Measurements from ENCODE around the gene CAVIN1. TPM values are rescaled to one million over a fixed set of nuclear protein-coding genes. Genes with fewer than 3 reads are reported as not detected.
"Not testable (repeated sequence)": the region's sequence is repeated elsewhere in the genome, so short reads cannot be mapped to it uniquely, and the experiment has no call there.

Gene CAVIN1
- total and polyA plus RNA-seq, 2 donors (not counting 3 experiments of a cell fraction or from before 2014, with no cell fraction given): 303 to 663 TPM

DNA sequence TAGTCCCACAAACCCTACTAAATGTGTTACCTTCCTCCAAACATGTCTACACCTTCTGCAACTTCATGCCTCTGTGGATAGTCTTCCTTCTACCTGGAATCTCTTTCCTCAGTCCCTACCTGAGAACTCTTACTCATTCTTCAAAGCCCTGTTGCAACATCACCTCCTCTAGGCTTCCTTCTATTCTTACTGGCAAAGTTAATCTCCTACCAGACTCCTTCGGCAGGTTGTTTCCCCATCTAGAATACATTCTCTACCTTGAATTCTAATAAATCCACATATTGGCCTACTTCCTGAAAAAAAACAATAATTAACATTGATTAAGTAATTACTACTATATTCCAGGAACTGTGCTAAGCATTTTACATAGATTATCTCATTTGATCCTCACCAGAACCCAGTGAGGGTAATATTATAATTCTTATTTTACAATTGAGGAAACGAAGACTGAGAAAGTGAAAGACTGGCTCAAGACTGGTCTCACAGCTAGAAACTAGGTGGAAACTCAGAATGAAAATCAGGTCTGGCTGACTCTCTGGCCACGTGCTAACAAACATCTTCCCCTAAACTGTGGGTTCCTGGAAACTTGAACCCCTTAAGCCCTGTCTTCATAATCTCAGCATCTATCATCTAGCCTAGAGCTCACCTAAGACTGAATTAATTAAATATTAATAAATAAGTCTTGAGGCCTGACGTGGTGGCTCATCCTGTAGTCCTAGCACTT is 30.2 kb downstream of the CAVIN1 start:
- peaks cover 9% of the 10 kb centered on the region for H3K4me1 ChIP-seq (ENCODE audit: control insufficient read depth, extremely low read depth, insufficient read depth, low read length)
- H4K20me1 ChIP-seq (replicated peaks; ENCODE audit: control insufficient read depth, extremely low read depth, insufficient read depth, low read length): no peaks in the 10 kb centered on the region
- H3K9me1 ChIP-seq (replicated peaks; ENCODE audit: control insufficient read depth, extremely low read depth, insufficient read depth, low read length): no peaks in the 10 kb centered on the region
- H3K9me3 ChIP-seq (replicated peaks; ENCODE audit: control insufficient read depth, insufficient read depth, low read length): no peaks in the 10 kb centered on the region
- intact Hi-C loops (cut with micrococcal nuclease): no loop called here
- no peak for FAIRE-seq
- H3K79me2 ChIP-seq (ENCODE audit: control insufficient read depth, insufficient read depth, low read length): peaks cover 2% of the 10 kb centered on the region
- no peak for DNase-seq (ENCODE audit: low read depth, low spot score)
- TF ChIP-seq, protein P1, sequence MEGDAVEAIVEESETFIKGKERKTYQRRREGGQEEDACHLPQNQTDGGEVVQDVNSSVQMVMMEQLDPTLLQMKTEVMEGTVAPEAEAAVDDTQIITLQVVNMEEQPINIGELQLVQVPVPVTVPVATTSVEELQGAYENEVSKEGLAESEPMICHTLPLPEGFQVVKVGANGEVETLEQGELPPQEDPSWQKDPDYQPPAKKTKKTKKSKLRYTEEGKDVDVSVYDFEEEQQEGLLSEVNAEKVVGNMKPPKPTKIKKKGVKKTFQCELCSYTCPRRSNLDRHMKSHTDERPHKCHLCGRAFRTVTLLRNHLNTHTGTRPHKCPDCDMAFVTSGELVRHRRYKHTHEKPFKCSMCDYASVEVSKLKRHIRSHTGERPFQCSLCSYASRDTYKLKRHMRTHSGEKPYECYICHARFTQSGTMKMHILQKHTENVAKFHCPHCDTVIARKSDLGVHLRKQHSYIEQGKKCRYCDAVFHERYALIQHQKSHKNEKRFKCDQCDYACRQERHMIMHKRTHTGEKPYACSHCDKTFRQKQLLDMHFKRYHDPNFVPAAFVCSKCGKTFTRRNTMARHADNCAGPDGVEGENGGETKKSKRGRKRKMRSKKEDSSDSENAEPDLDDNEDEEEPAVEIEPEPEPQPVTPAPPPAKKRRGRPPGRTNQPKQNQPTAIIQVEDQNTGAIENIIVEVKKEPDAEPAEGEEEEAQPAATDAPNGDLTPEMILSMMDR (IDR thresholded peaks at IDR 0.05; ENCODE audit: extremely low read depth in 1 of 2, insufficient read depth in 1 of 2, low read depth in 1 of 2, low read length in 2 of 2): no peak
- TF ChIP-seq POLR2AphosphoS5 (IDR thresholded peaks at IDR 0.05; ENCODE audit: insufficient read depth, low read depth, low read length): no peak
- TF ChIP-seq FOS (IDR thresholded peaks at IDR 0.05; ENCODE audit: borderline replicate concordance, insufficient read depth, low read length): no peak
- TF ChIP-seq EZH2 (IDR thresholded peaks at IDR 0.05; ENCODE audit: borderline replicate concordance, low read depth, low read length, severe bottlenecking): no peak
- TF ChIP-seq, protein P2, sequence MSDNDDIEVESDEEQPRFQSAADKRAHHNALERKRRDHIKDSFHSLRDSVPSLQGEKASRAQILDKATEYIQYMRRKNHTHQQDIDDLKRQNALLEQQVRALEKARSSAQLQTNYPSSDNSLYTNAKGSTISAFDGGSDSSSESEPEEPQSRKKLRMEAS (IDR thresholded peaks at IDR 0.05; ENCODE audit: insufficient read depth, insufficient read length): no peak
- TF ChIP-seq GATA2 (IDR thresholded peaks at IDR 0.05; ENCODE audit: insufficient read depth, insufficient read length, low read depth, low read length): no peak
- no peak for TF ChIP-seq MYC (IDR thresholded peaks at IDR 0.05; ENCODE audit: low read depth, low read length)
- TF ChIP-seq JUN (IDR thresholded peaks at IDR 0.05; ENCODE audit: borderline replicate concordance, insufficient read depth, insufficient read length, low read depth): no peak
- no peak overlapping the region for H3K4me2 ChIP-seq (ENCODE audit: insufficient read depth, low read length)
- H3K27me3 ChIP-seq (ENCODE audit: control insufficient read depth in 2 of 2, insufficient read depth in 2 of 2, low read length in 2 of 2): no peaks in the 10 kb centered on the region
- ChIA-PET CTCF (interaction anchor here (0.7 to 4.0 kb wide), 5 partner anchors 13 to 170 kb away, joined by 3 to 15 read pairs (median 3); no protein-coding TSS in a partner anchor), POLR2A (no interaction called here)
- no TSS peak for BruUV-seq (replicated peaks)
- H3K27ac ChIP-seq (ENCODE audit: insufficient read depth, low read depth, low read length): no peak overlapping the region
- no peak overlapping the region for H2AFZ ChIP-seq (ENCODE audit: low read depth, low read length)
- no peak overlapping the region for H3K4me3 ChIP-seq (replicated peaks in 1 of 3; ENCODE audit: insufficient read depth in 1 of 3, low read depth in 1 of 3, low read length in 3 of 3)
- dilution Hi-C loops (cut with MboI; ENCODE audit: extremely low pct_ligation_motif_present, low sequenced_read_pairs): no loop called here
- H3K36me3 ChIP-seq (ENCODE audit: control insufficient read depth in 2 of 2, extremely low read depth in 1 of 2, insufficient read depth in 2 of 2, low read length in 2 of 2): no peaks in the 10 kb centered on the region
- H3K9ac ChIP-seq (replicated peaks; ENCODE audit: extremely low read depth, insufficient read depth, low read length): no peak overlapping the region

DNA sequence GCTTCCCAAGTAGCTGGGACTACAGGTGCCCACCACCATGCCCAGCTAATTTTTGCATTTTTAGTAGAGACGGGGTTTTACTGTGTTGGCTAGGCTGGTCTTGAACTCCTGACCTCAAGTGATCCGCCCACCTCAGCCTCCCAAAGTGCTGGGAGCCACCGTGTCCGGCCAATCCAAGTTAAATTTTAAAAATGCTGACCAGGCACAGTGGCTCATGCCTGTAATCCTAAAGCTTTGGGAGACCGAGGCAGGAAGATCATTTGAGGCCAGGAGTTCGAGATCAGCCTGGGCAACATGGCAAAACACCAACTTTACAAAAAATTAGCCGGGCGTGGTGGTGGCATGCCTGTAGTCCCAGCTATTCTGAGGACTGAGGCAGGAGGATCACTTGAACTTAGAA is 31.6 kb downstream of the CAVIN1 start:
- POLR2A ChIA-PET: not testable (repeated sequence)

More for the DNA sequence above, 31.6 kb downstream of the CAVIN1 start:
- H2AFZ ChIP-seq (ENCODE audit: low read depth, low read length); BruUV-seq (replicated peaks); dilution Hi-C loops (cut with MboI; ENCODE audit: extremely low pct_ligation_motif_present, low sequenced_read_pairs); H3K4me2 ChIP-seq (ENCODE audit: insufficient read depth, low read length); H3K9me1 ChIP-seq (replicated peaks; ENCODE audit: control insufficient read depth, extremely low read depth, insufficient read depth, low read length); DNase-seq (ENCODE audit: low read depth, low spot score); H3K9me3 ChIP-seq (replicated peaks; ENCODE audit: control insufficient read depth, insufficient read depth, low read length); H3K9ac ChIP-seq (replicated peaks; ENCODE audit: extremely low read depth, insufficient read depth, low read length); FAIRE-seq; intact Hi-C loops (cut with micrococcal nuclease); H3K4me3 ChIP-seq (replicated peaks in 1 of 3; ENCODE audit: insufficient read depth in 1 of 3, low read depth in 1 of 3, low read length in 3 of 3); H3K36me3 ChIP-seq (ENCODE audit: control insufficient read depth in 2 of 2, extremely low read depth in 1 of 2, insufficient read depth in 2 of 2, low read length in 2 of 2); H3K27ac ChIP-seq (ENCODE audit: insufficient read depth, low read depth, low read length); H4K20me1 ChIP-seq (replicated peaks; ENCODE audit: control insufficient read depth, extremely low read depth, insufficient read depth, low read length); H3K27me3 ChIP-seq (ENCODE audit: control insufficient read depth in 2 of 2, insufficient read depth in 2 of 2, low read length in 2 of 2): not testable (repeated sequence)
- CTCF ChIA-PET: interaction anchor here (0.7 to 1.2 kb wide), 3 partner anchors 9 to 126 kb away, joined by 3 to 4 read pairs (median 3); no protein-coding TSS in a partner anchor
- peaks cover 18% of the 10 kb centered on the region for H3K4me1 ChIP-seq (ENCODE audit: control insufficient read depth, extremely low read depth, insufficient read depth, low read length)
- peaks cover 16% of the 10 kb centered on the region for H3K79me2 ChIP-seq (ENCODE audit: control insufficient read depth, insufficient read depth, low read length)

All from endothelial cell of umbilical vein (primary cell).